GM18526 (cell line): Measurements from ENCODE around the gene USH2A.

ENCODE experiments used
- POLR2A ChIP-seq: IDR thresholded peaks from 3 replicates; pipeline ENCODE4 v1.6.1; 2011; ENCODE audit not compliant: insufficient read length; ENCODE audit errors: extremely low read depth

Gene USH2A

DNA sequence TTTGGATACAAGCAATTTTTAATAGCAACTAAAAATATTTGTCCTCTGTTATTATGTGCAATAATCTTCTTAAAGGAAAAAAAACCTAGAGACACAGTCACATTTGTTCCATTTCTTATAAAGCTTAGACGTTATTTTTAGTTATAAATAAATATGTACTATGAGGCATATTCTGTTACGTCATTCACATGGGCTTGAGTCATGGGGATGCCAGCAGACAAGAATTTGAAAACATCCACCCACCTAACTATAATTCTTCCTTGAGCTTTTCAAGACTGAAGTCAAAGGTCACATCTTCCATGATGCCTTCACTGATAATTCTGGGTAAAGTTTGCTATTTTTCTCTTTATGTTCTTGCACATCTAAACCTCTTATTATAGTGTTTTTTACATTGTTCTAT lies 587.3 kb downstream of the USH2A start:
- TF ChIP-seq POLR2A = no peak

DNA sequence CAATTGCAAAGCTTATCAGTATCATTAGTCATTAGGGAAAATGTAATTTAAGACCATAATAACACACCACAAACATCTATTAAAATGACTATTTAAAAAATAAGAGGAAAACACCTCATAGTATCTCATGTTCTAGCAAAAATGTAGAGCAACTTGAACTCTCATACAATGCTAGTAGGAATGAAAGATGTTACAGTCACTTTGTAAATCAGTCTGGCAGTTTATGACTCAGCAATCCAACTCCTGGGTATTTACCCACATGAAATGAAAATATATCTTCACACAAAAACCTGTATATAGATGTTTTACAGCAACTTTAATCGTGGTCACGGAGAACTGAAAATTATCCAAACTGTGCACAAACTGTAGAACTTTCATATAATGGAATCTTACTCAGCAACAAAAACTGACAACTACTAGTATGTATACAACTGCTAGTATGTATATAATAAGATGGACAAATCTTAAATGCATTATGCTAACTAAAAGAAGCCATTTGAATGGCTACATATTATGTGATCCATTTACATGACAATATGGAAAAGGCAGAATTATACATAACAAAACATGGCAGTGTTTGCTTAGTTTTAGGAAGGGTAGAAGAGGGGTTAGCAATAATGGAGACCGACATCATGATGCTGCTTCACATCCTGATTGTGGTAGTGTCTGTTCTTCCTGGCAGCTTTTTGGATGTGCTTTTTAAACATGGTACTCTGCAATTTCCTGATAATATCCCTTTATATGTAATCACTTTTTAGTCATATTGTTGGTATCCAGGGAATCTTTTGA lies 589.1 kb downstream of the USH2A start:
- TF ChIP-seq POLR2A = no peak

DNA sequence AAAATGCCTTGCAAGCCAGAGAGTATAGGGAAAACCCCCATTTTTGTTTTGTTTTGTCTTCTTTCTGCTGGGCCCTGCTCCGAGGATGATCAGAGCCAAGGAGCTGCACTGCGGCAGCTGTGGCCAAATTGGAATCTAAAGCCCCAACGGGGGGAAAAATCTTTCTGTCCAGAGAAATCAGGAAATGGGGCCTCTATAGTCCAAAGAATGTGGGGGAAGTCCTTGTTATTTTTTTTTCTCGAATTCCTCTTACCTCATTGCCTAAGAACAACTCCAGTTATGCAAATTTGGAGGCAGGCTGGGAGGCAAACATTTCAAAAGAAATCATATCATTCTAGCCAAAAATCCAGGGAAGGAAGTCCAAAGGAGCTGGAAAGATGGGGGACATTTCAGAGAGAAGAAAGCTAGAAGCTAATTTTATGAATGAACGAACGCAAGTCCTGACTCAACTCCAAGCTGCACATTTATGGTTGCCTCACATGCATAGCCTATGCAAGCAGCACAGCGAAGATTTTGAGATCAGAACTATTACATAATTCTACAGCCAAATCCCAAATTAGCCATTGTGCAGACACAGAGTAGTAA lies 592.9 kb downstream of the USH2A start:
- no peak for TF ChIP-seq POLR2A

DNA sequence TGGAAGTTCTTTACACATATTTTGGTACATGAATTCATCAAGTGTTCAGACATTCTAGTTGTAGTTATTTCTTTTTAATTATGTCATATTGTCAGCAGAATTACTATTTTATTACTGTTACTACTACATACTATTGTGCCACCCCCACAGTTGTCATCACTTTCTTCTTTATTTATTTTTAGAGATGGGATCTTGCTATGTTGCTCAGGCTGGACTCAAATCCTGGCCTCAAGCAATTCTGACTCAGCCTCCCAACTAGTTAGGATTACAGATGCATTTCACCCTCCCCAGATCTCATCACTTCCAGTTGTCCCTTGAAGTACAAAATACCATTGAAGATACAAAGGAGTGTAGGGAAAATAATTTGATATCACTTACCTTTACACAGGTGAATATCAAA lies 598.2 kb downstream of the USH2A start:
- TF ChIP-seq POLR2A = no peak

DNA sequence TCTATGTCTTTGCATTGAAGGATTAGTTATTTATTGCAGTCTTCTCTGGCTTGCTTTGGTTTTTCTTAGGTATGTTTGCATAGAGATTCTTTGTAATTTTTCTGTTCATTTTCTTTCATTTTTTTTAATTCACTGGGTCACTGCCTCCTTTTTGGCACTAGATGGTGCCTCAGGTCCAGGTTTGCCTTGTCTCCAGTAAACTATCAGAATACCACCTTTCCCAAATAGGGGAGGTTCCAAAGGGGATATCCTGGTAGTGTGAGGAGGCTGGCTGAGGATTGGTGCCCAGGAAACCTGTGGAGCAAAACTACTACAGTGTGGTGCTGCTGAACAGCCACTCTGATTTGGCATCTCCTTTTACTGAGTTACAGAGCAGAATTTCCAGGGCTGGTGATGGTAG lies 599.0 kb downstream of the USH2A start:
- TF ChIP-seq POLR2A = no peak

DNA sequence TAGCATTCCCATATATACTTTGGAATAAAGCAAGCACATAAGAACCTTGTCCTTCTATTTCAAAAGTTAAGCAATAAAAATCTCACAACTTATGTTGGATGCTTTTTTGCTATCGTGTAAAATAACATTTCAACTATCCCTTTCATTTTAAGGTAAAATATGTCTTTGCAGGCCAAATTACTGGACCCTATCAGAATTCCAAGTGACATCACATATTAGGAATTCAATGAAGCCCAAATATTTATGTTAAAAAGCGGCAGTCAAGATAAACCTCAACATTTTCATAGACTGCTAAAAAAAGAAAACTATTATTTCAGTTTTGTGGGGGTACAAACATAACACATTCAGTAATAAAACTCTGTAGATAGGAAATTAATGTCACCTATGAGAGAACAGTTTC lies 604.1 kb downstream of the USH2A start:
- TF ChIP-seq POLR2A = no peak

DNA sequence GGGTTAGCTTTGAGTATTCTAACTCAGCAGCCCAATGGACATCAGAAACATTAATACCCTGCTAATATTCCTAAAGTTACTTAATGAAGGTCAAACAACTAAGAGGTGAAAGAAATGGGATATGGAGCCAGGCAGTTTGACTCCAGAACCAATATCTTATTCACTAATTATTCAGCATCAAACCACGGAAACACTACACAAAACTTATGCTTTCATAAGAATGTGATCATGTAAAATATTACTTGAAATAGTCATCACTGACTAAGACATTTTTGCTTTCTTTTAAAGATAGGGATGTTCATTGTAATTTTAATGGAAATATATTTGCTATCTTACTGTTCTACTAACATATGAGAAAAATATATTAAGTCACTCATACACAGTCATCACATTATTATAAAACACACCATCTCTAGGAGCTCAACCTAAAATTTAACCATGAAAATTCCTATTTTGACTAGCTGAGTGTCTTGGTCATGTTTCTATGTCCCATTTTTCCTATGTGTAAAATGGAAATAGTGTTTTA lies 615.3 kb downstream of the USH2A start:
- no peak for TF ChIP-seq POLR2A

DNA sequence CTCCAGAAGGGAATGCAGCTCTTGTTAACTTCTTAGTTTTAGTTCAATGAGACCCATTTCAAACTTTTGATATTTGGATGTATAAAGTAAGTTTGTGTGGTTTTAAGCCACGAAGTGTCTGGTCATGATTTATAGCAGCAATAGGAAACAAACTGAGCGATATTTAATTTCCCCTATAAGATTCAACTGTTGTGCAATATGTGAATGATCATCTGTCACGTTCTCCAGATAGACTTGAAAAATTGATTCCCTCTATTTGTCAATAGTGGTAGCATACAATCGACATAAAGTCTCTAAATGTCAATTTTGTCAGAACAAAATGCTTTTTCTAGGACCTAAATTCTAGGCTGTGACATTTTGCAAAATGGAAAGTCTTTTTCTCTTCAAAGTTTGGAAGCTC lies 616.0 kb downstream of the USH2A start:
- TF ChIP-seq POLR2A = no peak

DNA sequence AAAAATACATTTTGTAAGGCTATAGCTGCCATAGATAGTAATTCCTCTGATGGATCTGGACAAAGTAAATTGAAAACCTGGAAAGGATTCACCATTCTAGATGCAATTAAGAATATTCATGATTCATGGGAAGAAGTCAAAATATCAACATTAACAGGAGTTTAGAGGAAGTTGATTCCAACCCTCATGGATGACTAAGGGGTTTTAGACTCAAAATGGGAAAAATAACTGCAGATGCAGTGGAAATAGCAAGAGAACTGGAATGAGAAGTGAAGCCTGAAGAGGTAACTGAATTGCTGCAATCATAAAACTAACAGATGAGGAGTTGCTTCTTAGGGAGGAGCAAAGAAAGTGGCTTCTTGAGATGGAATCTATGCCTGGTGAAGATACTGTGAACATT lies 625.4 kb downstream of the USH2A start:
- TF ChIP-seq POLR2A = no peak

DNA sequence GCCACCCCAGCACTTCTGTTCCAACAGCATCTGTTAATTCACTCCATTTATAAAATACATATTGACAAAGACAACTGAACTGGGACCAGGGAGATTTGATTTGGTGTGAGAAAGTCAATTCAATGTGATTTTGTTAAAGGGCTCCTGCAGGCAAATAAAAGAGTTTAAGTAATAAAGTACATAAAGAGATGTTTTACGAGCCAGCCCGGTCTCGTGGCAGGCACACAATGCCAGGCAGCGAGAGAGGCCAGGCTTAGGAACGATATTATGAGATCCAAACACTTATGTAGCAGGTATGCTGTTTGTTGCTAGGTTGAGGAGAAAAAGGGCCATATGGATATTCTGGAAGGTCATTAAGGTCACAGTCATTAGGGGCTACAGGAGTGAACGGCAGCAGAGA lies 629.1 kb downstream of the USH2A start:
- TF ChIP-seq POLR2A = no peak

DNA sequence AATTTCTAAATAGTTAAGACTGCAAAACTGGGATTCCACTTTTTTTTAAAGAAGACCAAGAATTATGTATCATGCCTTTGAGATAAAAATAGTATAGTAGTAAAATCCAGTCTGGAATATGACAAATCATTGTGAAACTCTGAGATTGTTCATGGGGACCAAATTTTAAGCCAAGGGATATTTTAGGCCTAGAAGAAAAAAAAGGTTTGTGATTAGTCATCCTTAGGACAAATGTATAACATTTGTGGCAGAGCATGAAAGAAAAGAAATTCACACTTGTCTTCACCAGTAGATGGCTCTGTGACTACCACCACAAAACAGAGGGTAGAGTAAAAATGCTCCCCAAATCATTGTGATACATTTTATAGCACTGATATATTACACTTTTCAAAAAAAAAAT lies 630.1 kb downstream of the USH2A start:
- no peak for TF ChIP-seq POLR2A

DNA sequence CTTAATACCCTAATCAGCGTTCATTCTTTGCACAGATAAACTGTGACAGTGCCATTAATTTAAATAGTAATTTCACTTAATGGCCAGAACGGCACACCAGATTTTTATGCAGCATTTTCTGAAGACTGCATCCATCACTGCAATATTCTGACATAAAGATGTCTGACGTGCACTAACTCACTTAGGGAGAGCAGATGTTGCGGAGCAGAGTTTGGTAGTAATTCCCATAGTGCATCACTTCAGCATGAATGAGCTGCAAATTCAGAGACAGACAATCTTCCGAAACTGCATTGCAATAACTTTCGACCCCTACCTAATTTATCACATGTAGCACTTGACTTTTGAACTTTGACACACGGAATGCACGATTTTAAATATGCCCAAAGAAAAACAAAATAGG lies 630.8 kb downstream of the USH2A start:
- no peak for TF ChIP-seq POLR2A

DNA sequence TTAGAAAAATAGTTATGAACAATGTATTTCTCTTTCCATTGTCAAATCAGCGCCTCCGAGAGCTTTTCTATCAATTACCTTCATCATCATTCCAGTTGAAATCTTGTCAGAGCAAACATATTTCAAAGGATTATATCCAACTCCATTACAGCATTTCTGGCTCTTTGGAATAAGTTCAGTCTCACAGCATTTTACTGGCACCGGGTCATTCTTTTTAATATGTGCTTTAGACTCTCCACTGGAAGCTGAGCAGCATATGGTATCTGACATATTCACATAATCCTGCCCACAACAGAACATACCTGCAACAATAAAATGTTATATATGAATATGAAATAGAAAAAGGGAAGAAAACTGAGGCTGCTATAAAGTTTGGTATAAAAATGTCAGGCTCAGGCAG lies 633.3 kb downstream of the USH2A start:
- TF ChIP-seq POLR2A = no peak

DNA sequence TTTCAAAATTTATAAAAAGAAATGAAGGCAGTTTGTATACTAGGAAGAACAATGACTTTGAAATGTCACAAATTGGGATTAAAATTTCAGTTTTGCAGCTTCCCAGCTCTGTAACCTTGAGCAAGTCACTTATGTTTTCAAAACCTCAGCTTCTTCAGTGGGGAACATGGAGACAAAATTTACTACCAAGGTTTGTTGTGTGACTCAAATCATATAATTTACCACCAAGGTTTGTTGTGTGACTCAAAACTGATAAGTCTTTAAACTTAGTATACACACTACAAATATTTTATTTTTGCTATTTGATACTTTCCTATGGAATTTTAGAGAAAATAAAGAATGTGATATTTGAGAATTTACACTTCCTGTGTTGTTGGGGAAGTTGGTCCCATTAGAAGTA lies 636.3 kb downstream of the USH2A start:
- TF ChIP-seq POLR2A = no peak

DNA sequence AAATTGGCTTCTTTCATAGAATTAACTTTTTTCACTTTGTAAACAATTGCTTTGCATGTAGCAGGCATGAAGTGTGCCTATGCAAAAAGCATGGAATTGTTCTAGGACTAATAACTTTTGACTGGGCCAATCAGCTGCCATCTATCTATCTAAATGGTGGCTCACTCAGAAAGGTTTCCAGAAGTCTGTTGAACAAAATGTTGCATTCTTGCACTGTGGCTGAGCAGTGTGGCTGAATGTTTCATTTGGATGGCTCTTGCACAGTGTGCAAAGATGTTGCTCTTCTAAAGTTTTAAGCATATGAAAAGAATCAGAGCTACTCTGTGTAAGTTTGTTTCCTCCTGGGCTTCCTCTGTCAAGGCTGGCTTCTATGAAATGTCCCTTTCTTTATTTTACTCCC lies 642.6 kb downstream of the USH2A start:
- TF ChIP-seq POLR2A = no peak

DNA sequence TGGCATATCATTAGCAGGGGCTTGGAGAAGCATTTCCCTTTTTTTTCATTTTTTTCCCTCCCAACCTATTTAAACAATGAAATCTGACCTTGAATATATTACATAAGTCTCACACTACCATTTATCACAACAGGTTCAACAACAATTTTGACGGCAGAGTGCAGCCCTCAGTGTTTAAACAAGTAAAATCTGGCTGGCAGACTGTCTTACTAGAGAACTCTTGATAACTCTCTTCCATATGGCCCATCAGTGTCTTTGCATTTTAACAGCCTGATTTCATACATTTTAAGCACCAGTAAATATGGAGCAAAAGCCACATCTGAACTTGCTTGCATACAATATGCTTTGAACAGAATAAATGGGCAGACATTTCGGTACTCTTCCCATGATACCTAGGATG lies 643.1 kb downstream of the USH2A start:
- no peak for TF ChIP-seq POLR2A

DNA sequence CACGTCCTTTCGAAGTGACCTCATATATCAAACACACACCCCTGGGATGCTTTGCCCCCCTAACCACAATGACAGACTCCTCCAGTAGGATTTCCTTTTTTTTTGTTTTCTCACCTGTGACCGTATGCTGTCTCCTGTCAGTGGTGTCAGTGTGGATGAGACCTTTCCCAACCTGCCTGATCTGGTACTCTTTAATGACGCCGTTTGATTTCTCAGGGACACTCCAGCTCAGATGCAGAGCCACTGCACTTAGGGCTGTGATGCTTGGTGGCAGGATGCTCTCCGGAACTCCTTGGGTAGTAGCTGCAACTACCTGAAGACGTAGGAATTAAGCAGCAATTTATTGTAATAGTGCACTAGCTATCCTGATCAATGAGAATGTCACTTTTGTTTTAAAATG lies 643.5 kb downstream of the USH2A start:
- no peak for TF ChIP-seq POLR2A

DNA sequence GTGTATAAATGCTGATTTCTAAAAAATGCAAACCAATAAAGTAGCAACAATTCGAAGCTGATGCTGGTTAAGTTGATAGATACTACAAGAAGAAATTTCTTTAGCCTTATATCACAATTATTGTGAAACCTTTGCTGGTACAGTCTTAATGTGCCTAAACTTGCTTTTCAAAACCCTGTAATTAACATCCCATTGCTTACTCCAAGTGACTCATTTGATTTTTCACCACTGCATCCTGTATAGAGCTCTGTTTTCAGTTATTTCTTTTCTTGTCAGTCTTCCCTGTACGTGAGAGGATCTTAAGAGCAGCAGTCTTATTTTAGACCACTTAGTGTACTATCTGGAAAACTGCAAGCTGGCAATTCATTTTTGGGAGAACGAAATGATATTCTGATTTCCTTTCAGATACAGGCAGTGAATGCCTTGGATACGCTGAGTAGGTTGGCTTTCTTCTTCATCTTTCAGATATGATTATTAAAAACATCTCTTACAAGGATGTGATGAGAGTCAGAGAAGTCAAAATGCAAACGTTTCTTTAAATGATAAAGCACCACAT lies 645.8 kb downstream of the USH2A start:
- TF ChIP-seq POLR2A = no peak
